ENCODE results near the gene ERCC2. TPM values are rescaled to one million over a fixed set of nuclear protein-coding genes. Genes with fewer than 3 reads are reported as not detected.

Gene ERCC2
- total RNA-seq, 4 donors from 2014 or later = 3.0 to 46.2 (median 9.2) TPM

- TF ChIP-seq CTCF (IDR thresholded peaks at IDR 0.05) = no peak
- no peak for TF ChIP-seq POLR2AphosphoS5 (IDR thresholded peaks at IDR 0.05)
- TF ChIP-seq POLR2A (IDR thresholded peaks at IDR 0.05) = no peak
- TF ChIP-seq EP300 (IDR thresholded peaks at IDR 0.05; ENCODE audit: low read depth) = no peak
- no peaks in the 10 kb centered on the region for H3K27me3 ChIP-seq
- intact Hi-C loops (cut with DNase I; ENCODE audit: low total_unique reads) (no loop called here), in situ Hi-C loops (cut with MboI; ENCODE audit: low pct_ligation_motif_present in 1 of 4, low pct_unique_long_range_greater_than_20kb in 1 of 4, low sequenced_read_pairs in 3 of 4) (no loop called here)
- WGBS, 2 donors (ENCODE audit: low coverage in 1 of 2) = 93% methylated on average over 19 of the region's 19 CpGs; no CpG with 5 or more reads in 1 of the 2 donors
- no peaks in the 10 kb centered on the region for H3K9me3 ChIP-seq
- H3K4me1 ChIP-seq = no peaks in the 10 kb centered on the region
- no peak for DNase-seq
- no peak overlapping the region for H3K27ac ChIP-seq
- no peak overlapping the region for H3K4me3 ChIP-seq
- H3K36me3 ChIP-seq = no peaks in the 10 kb centered on the region
Observed at GRCh38 chr19:45307361-45307760, 63.0 kb downstream of the ERCC2 start.

DNA sequence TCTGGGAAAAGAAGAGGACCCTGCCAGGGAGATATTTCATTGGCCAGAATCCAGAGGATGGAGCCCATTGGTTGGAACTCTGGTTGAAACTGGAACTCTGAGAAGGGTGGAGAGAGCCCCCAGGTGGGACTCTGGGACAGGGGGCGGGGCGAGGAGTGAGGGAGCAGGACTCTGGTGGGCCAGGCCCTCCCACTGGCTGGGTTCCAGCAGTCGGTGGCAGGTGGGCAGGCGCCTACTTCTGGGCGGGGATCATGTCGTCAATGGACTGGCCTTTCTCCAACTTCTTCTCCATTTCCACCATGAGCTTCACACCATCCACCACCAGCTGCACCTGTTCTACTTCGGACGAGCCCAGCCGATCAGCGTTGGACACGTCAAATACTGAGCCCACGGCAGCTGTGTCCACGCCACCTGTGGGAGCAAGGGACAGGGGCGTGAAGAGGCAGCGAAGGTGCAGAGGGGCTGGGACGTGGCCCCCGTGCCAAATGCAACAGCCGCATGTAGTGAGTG lies 63.8 kb downstream of the ERCC2 start:
- no peaks in the 10 kb centered on the region for H3K27me3 ChIP-seq
- TF ChIP-seq EP300 (IDR thresholded peaks at IDR 0.05; ENCODE audit: low read depth) (no peak), CTCF (IDR thresholded peaks at IDR 0.05) (no peak), POLR2A (IDR thresholded peaks at IDR 0.05) (no peak), POLR2AphosphoS5 (IDR thresholded peaks at IDR 0.05) (no peak)
- no peaks in the 10 kb centered on the region for H3K9me3 ChIP-seq
- no peak overlapping the region for H3K27ac ChIP-seq
- in situ Hi-C loops (cut with MboI; ENCODE audit: low pct_ligation_motif_present in 1 of 4, low pct_unique_long_range_greater_than_20kb in 1 of 4, low sequenced_read_pairs in 3 of 4) (no loop called here), intact Hi-C loops (cut with DNase I; ENCODE audit: low total_unique reads) (no loop called here)
- no peak for DNase-seq
- H3K4me1 ChIP-seq = no peaks in the 10 kb centered on the region
- 84% methylated on average over 13 of the region's 18 CpGs; no CpG with 5 or more reads in 1 of the 2 donors for WGBS, 2 donors (ENCODE audit: low coverage in 1 of 2)
- no peak overlapping the region for H3K4me3 ChIP-seq
- H3K36me3 ChIP-seq = no peaks in the 10 kb centered on the region

DNA sequence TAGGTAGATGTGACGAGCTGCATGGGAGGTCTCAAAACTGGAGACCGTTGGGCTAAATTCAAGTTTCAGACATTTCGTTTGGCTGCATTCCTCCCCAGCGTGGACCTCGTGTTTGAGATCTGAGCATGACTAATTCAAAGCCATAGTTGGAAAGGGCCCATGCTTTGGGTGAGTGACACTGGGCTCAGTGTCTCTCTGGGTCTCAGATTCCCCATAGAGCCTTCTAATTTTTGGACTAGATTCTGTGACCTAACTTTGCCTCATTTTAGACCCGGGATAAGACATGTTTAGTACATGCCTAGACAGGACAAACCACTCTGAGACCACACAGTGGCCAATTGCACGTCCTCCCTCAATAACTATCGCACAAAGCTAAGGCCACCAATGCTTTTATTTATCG lies 64.3 kb downstream of the ERCC2 start:
- Histone ChIP-seq H3K4me1 (no peaks in the 10 kb centered on the region), H3K4me3 (no peak overlapping the region), H3K27me3 (no peaks in the 10 kb centered on the region), H3K36me3 (no peaks in the 10 kb centered on the region), H3K27ac (no peak overlapping the region), H3K9me3 (no peaks in the 10 kb centered on the region)
- in situ Hi-C loops (cut with MboI; ENCODE audit: low pct_ligation_motif_present in 1 of 4, low pct_unique_long_range_greater_than_20kb in 1 of 4, low sequenced_read_pairs in 3 of 4) = no loop called here
- intact Hi-C loops (cut with DNase I; ENCODE audit: low total_unique reads) = no loop called here
- 57 to 60% methylated on average over 1 to 9 of the region's 9 CpGs for WGBS, 2 donors (ENCODE audit: low coverage in 1 of 2)
- no peak for DNase-seq
- TF ChIP-seq CTCF (IDR thresholded peaks at IDR 0.05) = no peak
- TF ChIP-seq EP300 (IDR thresholded peaks at IDR 0.05; ENCODE audit: low read depth) = no peak
- no peak for TF ChIP-seq POLR2A (IDR thresholded peaks at IDR 0.05)
- TF ChIP-seq POLR2AphosphoS5 (IDR thresholded peaks at IDR 0.05) = no peak

GRCh38 chr19:45305421-45305820 lies 65.0 kb downstream of the ERCC2 start:
- no peaks in the 10 kb centered on the region for H3K27me3 ChIP-seq
- intact Hi-C loops (cut with DNase I; ENCODE audit: low total_unique reads) = no loop called here
- no peak for TF ChIP-seq CTCF (IDR thresholded peaks at IDR 0.05)
- TF ChIP-seq EP300 (IDR thresholded peaks at IDR 0.05; ENCODE audit: low read depth) = no peak
- TF ChIP-seq POLR2AphosphoS5 (IDR thresholded peaks at IDR 0.05) = no peak
- no peak for TF ChIP-seq POLR2A (IDR thresholded peaks at IDR 0.05)
- in situ Hi-C loops (cut with MboI; ENCODE audit: low pct_ligation_motif_present in 1 of 4, low pct_unique_long_range_greater_than_20kb in 1 of 4, low sequenced_read_pairs in 3 of 4) = no loop called here
- no peaks in the 10 kb centered on the region for H3K4me1 ChIP-seq
- no peak overlapping the region for H3K4me3 ChIP-seq
- H3K36me3 ChIP-seq = no peaks in the 10 kb centered on the region
- H3K9me3 ChIP-seq = no peaks in the 10 kb centered on the region
- DNase-seq = no peak
- WGBS, 2 donors (ENCODE audit: low coverage in 1 of 2) = 23 to 29% methylated on average over 5 of the region's 5 CpGs
- H3K27ac ChIP-seq = no peak overlapping the region

All from transverse colon (tissue), 4 donors.